Measurements from ENCODE around the gene OLFM2.
"Not testable (repeated sequence)": the region's sequence is repeated elsewhere in the genome, so short reads cannot be mapped to it uniquely, and the experiment has no call there.

OLFM2 gene

GRCh38 chr19:9941231-9941630 is 4.9 kb upstream of the OLFM2 start:
- no peak for DNase-seq

GRCh38 chr19:9940778-9941177 is 4.5 kb upstream of the OLFM2 start:
- DNase-seq: no peak

GRCh38 chr19:9939301-9939913 is 3.1 kb upstream of the OLFM2 start:
- no peak for DNase-seq

GRCh38 chr19:9937001-9937411 is 691 bp upstream of the OLFM2 start:
- DNase-seq: no peak

- DNase-seq: no peak
Observed at GRCh38 chr19:9935506-9936325, 599 bp downstream of the OLFM2 start.

- DNase-seq: peak; percentile 30
Observed at GRCh38 chr19:9934132-9934950, 2.0 kb downstream of the OLFM2 start.

GRCh38 chr19:9932835-9933234 is 3.5 kb downstream of the OLFM2 start:
- DNase-seq: no peak

- no peak for DNase-seq
Observed at GRCh38 chr19:9931629-9932028, 4.7 kb downstream of the OLFM2 start.

- DNase-seq: no peak
Observed at GRCh38 chr19:9923440-9923839, 12.9 kb downstream of the OLFM2 start.

GRCh38 chr19:9922782-9923379 is 13.4 kb downstream of the OLFM2 start:
- not testable (repeated sequence) for DNase-seq

- DNase-seq: no peak
Observed at GRCh38 chr19:9917321-9917720, 19.0 kb downstream of the OLFM2 start.

- DNase-seq: no peak
Observed at GRCh38 chr19:9916719-9917118, 19.6 kb downstream of the OLFM2 start.

GRCh38 chr19:9914315-9915207 is 21.8 kb downstream of the OLFM2 start:
- DNase-seq: no peak

GRCh38 chr19:9914001-9914314 is 22.4 kb downstream of the OLFM2 start:
- no peak for DNase-seq

- no peak for DNase-seq
Observed at GRCh38 chr19:9913237-9914000, 22.9 kb downstream of the OLFM2 start.

GRCh38 chr19:9912551-9913236 is 23.6 kb downstream of the OLFM2 start:
- DNase-seq: no peak

GRCh38 chr19:9911524-9912185 is 24.7 kb downstream of the OLFM2 start:
- no peak for DNase-seq

GRCh38 chr19:9910625-9911024 is 25.7 kb downstream of the OLFM2 start:
- no peak for DNase-seq

- DNase-seq: no peak
Observed at GRCh38 chr19:9909251-9909650, 27.1 kb downstream of the OLFM2 start.

GRCh38 chr19:9906475-9907087 is 29.7 kb downstream of the OLFM2 start:
- no peak for DNase-seq
